ENCODE data around the gene SERPINE1. TPM values are rescaled to one million over a fixed set of nuclear protein-coding genes. Genes with fewer than 3 reads are reported as not detected.

The SERPINE1 gene
- total RNA-seq = 1 to 10 TPM; 2.4 to 8.3 (median 3.3) TPM

- H3K27ac ChIP-seq = peak within 1 kb of the TSS; percentile 9 to 75 (median 56)
- peak; percentile 62 to 86 (median 66) for DNase-seq
- no peaks in the 10 kb centered on the region for H3K9me3 ChIP-seq
- no peaks in the 10 kb centered on the region for H3K36me3 ChIP-seq
- peaks cover 0 to 36% (median 6%) of the 10 kb centered on the region in 4 donors for H3K4me1 ChIP-seq
- TF ChIP-seq CTCF (IDR thresholded peaks at IDR 0.05) (peak in 1 of 6 experiments; percentile 22), POLR2A (IDR thresholded peaks at IDR 0.05) (peak; percentile 43 to 64)
- H3K4me3 ChIP-seq = peak within 1 kb of the TSS in 3 of 4 donors; percentile 18 to 40 (median 19)
- no peaks in the 10 kb centered on the region for H3K27me3 ChIP-seq
Measured at GRCh38 chr7:101126651-101127459, at the start of gene SERPINE1. TSS of gene SERPINE1 (plus strand) at chr7:101127104. CDS start at chr7:101128394, 1,290 bp downstream.

GRCh38 chr7:101077303-101078086 is 49.4 kb upstream of the SERPINE1 start:
- Histone ChIP-seq H3K4me3 (no peak overlapping the region), H3K9me3 (no peaks in the 10 kb centered on the region), H3K36me3 (no peaks in the 10 kb centered on the region), H3K27me3 (no peaks in the 10 kb centered on the region), H3K4me1 (peaks cover 0 to 4% (median 0%) of the 10 kb centered on the region in 4 donors), H3K27ac (no peak overlapping the region)
- TF ChIP-seq CTCF (IDR thresholded peaks at IDR 0.05) (peak; percentile 49 to 93 (median 88)), POLR2A (IDR thresholded peaks at IDR 0.05) (no peak)
- DNase-seq = peak; percentile 83 to 95 (median 85)

GRCh38 chr7:101081432-101081831 is 45.5 kb upstream of the SERPINE1 start:
- no peak overlapping the region for H3K27ac ChIP-seq
- no peaks in the 10 kb centered on the region for H3K27me3 ChIP-seq
- H3K36me3 ChIP-seq = no peaks in the 10 kb centered on the region
- no peak for DNase-seq
- H3K4me1 ChIP-seq = peaks cover 0 to 16% (median 8%) of the 10 kb centered on the region in 4 donors
- no peak overlapping the region for H3K4me3 ChIP-seq
- no peaks in the 10 kb centered on the region for H3K9me3 ChIP-seq
- TF ChIP-seq POLR2A (IDR thresholded peaks at IDR 0.05) (no peak), CTCF (IDR thresholded peaks at IDR 0.05) (no peak)

GRCh38 chr7:101084865-101085161 is 42.1 kb upstream of the SERPINE1 start:
- TF ChIP-seq POLR2A (IDR thresholded peaks at IDR 0.05) = no peak
- TF ChIP-seq CTCF (IDR thresholded peaks at IDR 0.05) = no peak
- no peaks in the 10 kb centered on the region for H3K27me3 ChIP-seq
- no peaks in the 10 kb centered on the region for H3K9me3 ChIP-seq
- H3K27ac ChIP-seq = peak overlapping the region; percentile 88 to 95 (median 92)
- H3K4me1 ChIP-seq = peaks cover 0 to 27% (median 8%) of the 10 kb centered on the region in 4 donors
- H3K36me3 ChIP-seq = peaks cover 0 to 30% (median 0%) of the 10 kb centered on the region in 3 donors
- peak overlapping the region; percentile 70 to 80 (median 72) for H3K4me3 ChIP-seq
- DNase-seq = no peak

- Histone ChIP-seq H3K27me3 (no peaks in the 10 kb centered on the region), H3K4me1 (peaks cover 0 to 27% (median 8%) of the 10 kb centered on the region in 4 donors), H3K9me3 (no peaks in the 10 kb centered on the region), H3K36me3 (peaks cover 0 to 36% (median 0%) of the 10 kb centered on the region in 3 donors), H3K27ac (peak within 1 kb of the TSS; percentile 88 to 95 (median 92)), H3K4me3 (peak within 1 kb of the TSS; percentile 70 to 80 (median 72))
- DNase-seq = peak; percentile 87 to 96 (median 95)
- TF ChIP-seq CTCF (IDR thresholded peaks at IDR 0.05) (no peak), POLR2A (IDR thresholded peaks at IDR 0.05) (peak; percentile 49 to 81)
Measured at GRCh38 chr7:101085162-101085964, 41.5 kb upstream of the SERPINE1 start, which contains the start of gene TRIM56. TSS of gene TRIM56 (plus strand) at chr7:101085481. CDS start at chr7:101087313, 1,832 bp downstream.

Measured in Peyer's patch (tissue), 4 donors.